ENCODE measurements around the gene SOX5. TPM values are rescaled to one million over a fixed set of nuclear protein-coding genes. Genes with fewer than 3 reads are reported as not detected.
"Not testable (repeated sequence)": the region's sequence is repeated elsewhere in the genome, so short reads cannot be mapped to it uniquely, and the experiment has no call there.

SOX5 gene
- polyA plus RNA-seq, 6 donors from 2014 or later = 1.7 to 6.3 (median 3.0) TPM; not detected in 1

- ATAC-seq (ENCODE audit: low read depth in 2 of 2) = no peak
- no peak for DNase-seq
- H3K27me3 Mint-ChIP-seq = no peaks in the 10 kb centered on the region
- H3K4me3 Mint-ChIP-seq = no peak overlapping the region
- H3K4me1 Mint-ChIP-seq = no peaks in the 10 kb centered on the region
- no peaks in the 10 kb centered on the region for H3K36me3 Mint-ChIP-seq
- no peak overlapping the region for H3K27ac Mint-ChIP-seq
- H3K9me3 Mint-ChIP-seq = no peaks in the 10 kb centered on the region
Measured at GRCh38 chr12:23891115-23891514, 58.4 kb downstream of the SOX5 start.

- Mint-ChIP-seq H3K27me3 (no peaks in the 10 kb centered on the region), H3K9me3 (no peaks in the 10 kb centered on the region), H3K4me3 (no peak overlapping the region), H3K36me3 (no peaks in the 10 kb centered on the region), H3K27ac (no peak overlapping the region), H3K4me1 (no peaks in the 10 kb centered on the region)
- no peak for DNase-seq
- no peak for ATAC-seq (ENCODE audit: low read depth in 2 of 2)
Measured at GRCh38 chr12:23889069-23889440, 60.4 kb downstream of the SOX5 start.

- H3K4me3 Mint-ChIP-seq = peak overlapping the region in 1 of 8 donors; percentile 1
- H3K9me3 Mint-ChIP-seq = no peaks in the 10 kb centered on the region
- no peak for ATAC-seq (ENCODE audit: low read depth in 2 of 2)
- H3K27me3 Mint-ChIP-seq = no peaks in the 10 kb centered on the region
- H3K27ac Mint-ChIP-seq = no peak overlapping the region
- no peak for DNase-seq
- H3K36me3 Mint-ChIP-seq = no peaks in the 10 kb centered on the region
- no peaks in the 10 kb centered on the region for H3K4me1 Mint-ChIP-seq
Measured at GRCh38 chr12:23888396-23889068, 60.9 kb downstream of the SOX5 start.

- no peaks in the 10 kb centered on the region for H3K36me3 Mint-ChIP-seq
- no peaks in the 10 kb centered on the region for H3K9me3 Mint-ChIP-seq
- no peaks in the 10 kb centered on the region for H3K4me1 Mint-ChIP-seq
- H3K4me3 Mint-ChIP-seq = no peak overlapping the region
- ATAC-seq (ENCODE audit: low read depth in 2 of 2) = no peak
- no peak for DNase-seq
- H3K27me3 Mint-ChIP-seq = no peaks in the 10 kb centered on the region
- H3K27ac Mint-ChIP-seq = no peak overlapping the region
Measured at GRCh38 chr12:23887055-23887835, 62.2 kb downstream of the SOX5 start.

- ATAC-seq (ENCODE audit: low read depth in 2 of 2) (no peak), DNase-seq (no peak)
- H3K27me3 Mint-ChIP-seq = no peaks in the 10 kb centered on the region
- no peaks in the 10 kb centered on the region for H3K9me3 Mint-ChIP-seq
- no peak overlapping the region for H3K4me3 Mint-ChIP-seq
- H3K36me3 Mint-ChIP-seq = no peaks in the 10 kb centered on the region
- H3K4me1 Mint-ChIP-seq = no peaks in the 10 kb centered on the region
- no peak overlapping the region for H3K27ac Mint-ChIP-seq
Measured at GRCh38 chr12:23885394-23885793, 64.1 kb downstream of the SOX5 start.

- no peak overlapping the region for H3K27ac Mint-ChIP-seq
- H3K27me3 Mint-ChIP-seq = no peaks in the 10 kb centered on the region
- no peak for ATAC-seq (ENCODE audit: low read depth in 2 of 2)
- H3K4me1 Mint-ChIP-seq = no peaks in the 10 kb centered on the region
- H3K4me3 Mint-ChIP-seq = no peak overlapping the region
- DNase-seq = no peak
- no peaks in the 10 kb centered on the region for H3K9me3 Mint-ChIP-seq
- no peaks in the 10 kb centered on the region for H3K36me3 Mint-ChIP-seq
Measured at GRCh38 chr12:23884909-23885308, 64.6 kb downstream of the SOX5 start.

- H3K27me3 Mint-ChIP-seq = peaks cover 0 to 4% (median 0%) of the 10 kb centered on the region in 3 donors
- H3K36me3 Mint-ChIP-seq = no peaks in the 10 kb centered on the region
- peak overlapping the region in 1 of 8 donors; percentile 2 for H3K4me3 Mint-ChIP-seq
- no peaks in the 10 kb centered on the region for H3K4me1 Mint-ChIP-seq
- no peak for DNase-seq
- H3K9me3 Mint-ChIP-seq = peaks cover 0 to 4% (median 0%) of the 10 kb centered on the region in 7 donors
- ATAC-seq (ENCODE audit: low read depth in 2 of 2) = no peak
- H3K27ac Mint-ChIP-seq = no peak overlapping the region
Measured at GRCh38 chr12:23880988-23881387, 68.5 kb downstream of the SOX5 start.

GRCh38 chr12:23876618-23877017 lies 72.9 kb downstream of the SOX5 start:
- not testable (repeated sequence) for H3K4me3 Mint-ChIP-seq; H3K27ac Mint-ChIP-seq; H3K4me1 Mint-ChIP-seq; DNase-seq; H3K27me3 Mint-ChIP-seq; ATAC-seq (ENCODE audit: low read depth in 2 of 2); H3K9me3 Mint-ChIP-seq; H3K36me3 Mint-ChIP-seq

- DNase-seq = no peak
- no peak for ATAC-seq (ENCODE audit: low read depth in 2 of 2)
- H3K27me3 Mint-ChIP-seq = no peaks in the 10 kb centered on the region
- no peaks in the 10 kb centered on the region for H3K36me3 Mint-ChIP-seq
- no peak overlapping the region for H3K27ac Mint-ChIP-seq
- no peaks in the 10 kb centered on the region for H3K9me3 Mint-ChIP-seq
- no peaks in the 10 kb centered on the region for H3K4me1 Mint-ChIP-seq
- H3K4me3 Mint-ChIP-seq = no peak overlapping the region
Measured at GRCh38 chr12:23867794-23868193, 81.7 kb downstream of the SOX5 start.

GRCh38 chr12:23862701-23863100 lies 86.8 kb downstream of the SOX5 start:
- DNase-seq (no peak), ATAC-seq (ENCODE audit: low read depth in 2 of 2) (no peak)
- no peak overlapping the region for H3K4me3 Mint-ChIP-seq
- no peak overlapping the region for H3K27ac Mint-ChIP-seq
- H3K27me3 Mint-ChIP-seq = no peaks in the 10 kb centered on the region
- no peaks in the 10 kb centered on the region for H3K36me3 Mint-ChIP-seq
- no peaks in the 10 kb centered on the region for H3K4me1 Mint-ChIP-seq
- peaks cover 0 to 7% (median 5%) of the 10 kb centered on the region in 7 donors for H3K9me3 Mint-ChIP-seq

- Mint-ChIP-seq H3K4me1 (no peaks in the 10 kb centered on the region), H3K9me3 (peaks cover 0 to 8% (median 5%) of the 10 kb centered on the region in 7 donors), H3K27me3 (no peaks in the 10 kb centered on the region), H3K27ac (no peak overlapping the region), H3K36me3 (no peaks in the 10 kb centered on the region), H3K4me3 (no peak overlapping the region)
- no peak for ATAC-seq (ENCODE audit: low read depth in 2 of 2)
- DNase-seq = no peak
Measured at GRCh38 chr12:23860019-23860418, 89.5 kb downstream of the SOX5 start.

GRCh38 chr12:23857178-23857577 lies 92.3 kb downstream of the SOX5 start:
- Mint-ChIP-seq H3K9me3 (peaks cover 0 to 8% (median 5%) of the 10 kb centered on the region in 7 donors), H3K36me3 (no peaks in the 10 kb centered on the region), H3K4me1 (no peaks in the 10 kb centered on the region), H3K4me3 (no peak overlapping the region), H3K27me3 (no peaks in the 10 kb centered on the region), H3K27ac (no peak overlapping the region)
- DNase-seq (no peak), ATAC-seq (ENCODE audit: low read depth in 2 of 2) (no peak)

- DNase-seq (no peak), ATAC-seq (ENCODE audit: low read depth in 2 of 2) (no peak)
- Mint-ChIP-seq H3K4me1 (no peaks in the 10 kb centered on the region), H3K36me3 (no peaks in the 10 kb centered on the region), H3K9me3 (peaks cover 0 to 8% (median 5%) of the 10 kb centered on the region in 7 donors), H3K27ac (no peak overlapping the region), H3K4me3 (no peak overlapping the region), H3K27me3 (no peaks in the 10 kb centered on the region)
Measured at GRCh38 chr12:23855813-23856212, 93.7 kb downstream of the SOX5 start.

GRCh38 chr12:23854598-23854997 lies 94.9 kb downstream of the SOX5 start:
- Mint-ChIP-seq H3K4me1 (no peaks in the 10 kb centered on the region), H3K27ac (no peak overlapping the region), H3K36me3 (no peaks in the 10 kb centered on the region), H3K9me3 (peaks cover 0 to 8% (median 4%) of the 10 kb centered on the region in 7 donors), H3K27me3 (no peaks in the 10 kb centered on the region), H3K4me3 (no peak overlapping the region)
- no peak for DNase-seq
- ATAC-seq (ENCODE audit: low read depth in 2 of 2) = no peak

All from naive B cell (primary cell).